GM19438 (cell line): ENCODE results near the gene R3HDM4.
"Not testable (repeated sequence)": the region's sequence is repeated elsewhere in the genome, so short reads cannot be mapped to it uniquely, and the experiment has no call there.

Experiments
- ATAC-seq: cut with Tn5 transposase; IDR thresholded peaks from one replicate; pipeline ENCODE4 v1.9.1; 2021; ENCODE audit warnings: low read depth; ENCODE audit not compliant: unreplicated experiment

Gene R3HDM4

DNA sequence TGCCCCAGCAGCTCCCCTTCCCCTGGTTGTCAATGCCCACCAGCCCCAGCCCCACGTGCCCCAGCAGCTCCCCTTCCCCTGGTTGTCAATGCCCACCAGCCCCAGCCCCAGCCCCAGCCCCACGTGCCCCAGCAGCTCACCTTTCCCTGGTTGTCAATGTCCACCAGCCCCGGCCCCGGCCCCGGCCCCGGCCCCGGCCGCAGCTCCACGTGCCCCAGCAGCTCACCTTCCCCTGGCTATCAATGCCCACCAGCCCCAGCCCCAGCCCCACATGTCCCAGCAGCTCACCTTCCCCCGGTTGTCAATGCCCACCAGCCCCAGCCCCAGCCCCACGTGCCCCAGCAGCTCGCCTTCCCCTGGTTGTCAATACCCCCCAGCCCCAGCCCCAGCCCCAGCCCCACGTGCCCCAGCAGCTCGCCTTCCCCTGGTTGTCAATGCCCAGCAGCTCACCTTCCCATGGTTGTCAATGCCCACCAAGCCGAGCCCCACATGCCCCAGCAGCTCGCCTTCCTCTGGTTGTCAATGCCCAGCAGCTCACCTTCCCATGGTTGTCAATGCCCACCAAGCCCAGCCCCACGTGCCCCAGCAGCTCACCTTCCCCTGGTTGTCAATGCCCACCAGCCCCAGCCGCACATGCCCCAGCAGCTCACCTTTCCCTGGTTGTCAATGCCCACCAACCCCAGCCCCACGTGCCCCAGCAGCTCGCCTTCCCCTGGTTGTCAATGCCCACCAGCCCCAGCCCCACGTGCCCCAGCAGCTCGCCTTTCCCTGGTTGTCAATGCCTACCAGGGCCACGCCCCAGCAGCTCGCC, 34.1 kb downstream of the R3HDM4 start:
- ATAC-seq = not testable (repeated sequence)

DNA sequence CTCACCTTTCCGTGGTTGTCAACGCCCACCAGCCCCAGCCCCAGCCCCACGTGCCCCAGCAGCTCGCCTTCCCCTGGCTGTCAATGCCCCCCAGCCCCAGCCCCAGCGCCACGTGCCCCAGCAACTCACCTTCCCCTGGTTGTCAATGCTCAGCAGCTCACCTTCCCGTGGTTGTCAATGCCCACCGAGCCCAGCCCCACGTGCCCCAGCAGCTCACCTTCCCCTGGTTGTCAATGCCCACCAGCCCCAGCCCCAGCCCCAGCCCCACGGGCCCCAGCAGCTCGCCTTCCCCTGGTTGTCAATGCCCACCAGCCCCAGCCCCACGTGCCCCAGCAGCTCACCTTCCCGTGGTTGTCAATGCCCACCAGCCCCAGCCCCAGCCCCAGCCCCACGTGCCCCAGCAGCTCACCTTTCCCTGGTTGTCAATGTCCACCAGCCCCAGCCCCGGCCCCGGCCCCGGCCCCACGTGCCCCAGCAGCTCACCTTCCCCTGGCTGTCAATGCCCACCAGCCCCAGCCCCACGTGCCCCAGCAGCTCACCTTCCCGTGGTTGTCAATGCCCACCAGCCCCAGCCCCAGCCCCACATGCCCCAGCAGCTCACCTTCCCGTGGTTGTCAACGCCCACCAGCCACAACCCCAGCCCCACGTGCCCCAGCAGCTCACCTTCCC, 34.9 kb downstream of the R3HDM4 start:
- ATAC-seq = not testable (repeated sequence)

DNA sequence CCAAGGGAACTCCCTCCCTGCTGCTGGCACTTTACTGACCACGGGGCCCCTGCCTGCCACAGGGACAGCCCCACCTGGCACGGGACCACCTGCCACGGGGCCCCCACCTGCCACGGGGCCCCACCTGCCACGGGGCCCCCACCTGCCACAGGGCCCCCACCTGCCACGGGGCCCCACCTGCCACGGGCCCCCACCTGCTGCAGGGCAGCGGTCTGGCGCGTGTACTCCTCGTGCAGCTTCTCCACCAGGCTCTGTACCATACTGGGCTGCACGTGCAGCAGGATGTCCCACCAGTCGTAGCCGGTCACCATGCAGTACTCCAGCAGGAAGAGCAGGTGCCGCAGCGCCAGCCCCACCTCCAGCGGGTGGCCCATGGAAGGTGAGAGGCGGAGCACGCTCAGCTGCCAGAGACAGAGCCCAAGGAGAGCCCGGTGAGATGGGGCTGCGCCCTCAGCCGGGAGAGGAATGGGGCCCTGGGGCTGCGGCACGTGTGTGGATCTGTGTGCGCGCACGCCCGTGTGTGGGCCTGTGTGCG, 36.2 kb downstream of the R3HDM4 start:
- ATAC-seq = no peak

DNA sequence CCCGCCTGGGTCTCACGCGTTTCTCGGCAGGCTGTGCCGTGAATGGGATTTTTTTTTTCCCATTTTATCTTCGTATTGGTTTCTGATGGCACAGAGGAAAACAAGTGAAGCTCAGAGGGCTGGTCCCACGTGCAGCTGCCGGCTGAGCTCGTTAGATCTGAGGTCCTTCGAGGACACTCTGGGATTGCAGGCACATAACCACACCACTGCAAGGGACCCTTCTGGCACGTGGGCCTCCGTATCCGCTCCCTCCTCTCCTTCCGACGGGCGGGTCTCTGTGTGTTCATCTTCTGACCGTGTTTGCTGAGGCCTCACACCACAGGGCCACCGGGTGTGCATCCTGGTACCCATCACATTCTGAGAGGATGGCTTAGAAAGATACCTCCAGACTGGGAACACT, 36.9 kb downstream of the R3HDM4 start:
- ATAC-seq = no peak

DNA sequence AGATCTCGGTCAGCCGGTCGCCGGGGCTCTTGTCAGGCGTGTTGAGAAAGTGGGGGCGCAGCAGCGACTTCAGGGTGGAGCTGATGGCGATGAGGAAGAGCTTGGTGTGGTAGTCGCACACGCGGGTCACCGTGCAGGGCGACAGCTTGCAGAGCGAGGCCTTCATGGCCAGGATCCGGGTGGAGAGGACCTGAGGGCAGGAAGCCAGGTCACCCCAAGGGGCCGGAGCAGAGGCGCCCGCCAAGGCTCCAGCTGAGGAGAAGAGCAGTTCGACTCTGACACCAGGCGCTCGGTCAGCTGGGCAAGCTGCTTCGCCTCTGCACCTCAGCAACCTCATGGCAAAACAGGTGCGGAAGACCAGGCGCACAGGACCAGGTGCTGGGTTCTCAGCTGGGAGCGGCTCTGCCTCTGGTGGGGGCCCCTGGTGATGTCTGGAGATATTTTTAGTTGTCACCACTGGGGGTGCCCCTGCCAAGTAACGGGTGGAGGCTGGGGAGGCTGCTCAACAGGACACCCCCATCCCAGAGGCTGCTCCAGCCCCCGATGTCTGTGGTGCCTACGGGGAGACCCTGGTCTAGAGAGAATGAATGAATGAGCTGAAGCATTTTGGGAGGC, 37.6 kb downstream of the R3HDM4 start:
- ATAC-seq = no peak

DNA sequence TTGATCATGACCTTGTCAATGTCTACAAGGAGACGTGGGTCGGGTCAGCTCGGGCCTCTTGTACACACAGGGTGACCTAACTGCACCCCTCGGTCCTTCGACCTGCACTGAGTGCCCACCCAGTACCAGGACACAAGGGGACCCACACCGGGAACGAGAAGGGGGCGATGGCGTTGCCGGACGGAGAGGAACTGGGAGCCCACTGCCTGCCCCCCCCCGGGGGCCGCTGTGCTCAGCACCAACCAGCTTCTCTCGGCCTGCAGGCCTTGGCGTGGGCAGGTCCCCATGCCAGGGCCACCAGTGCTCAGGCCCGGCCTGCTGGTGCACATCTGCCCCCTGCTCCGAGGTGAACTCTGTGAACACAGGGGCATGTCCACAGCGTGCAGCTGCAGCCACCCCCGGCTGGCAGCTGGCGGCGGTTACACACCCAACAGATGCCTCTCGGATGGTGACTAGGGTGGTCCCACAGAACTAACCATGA, 39.4 kb downstream of the R3HDM4 start:
- no peak for ATAC-seq

DNA sequence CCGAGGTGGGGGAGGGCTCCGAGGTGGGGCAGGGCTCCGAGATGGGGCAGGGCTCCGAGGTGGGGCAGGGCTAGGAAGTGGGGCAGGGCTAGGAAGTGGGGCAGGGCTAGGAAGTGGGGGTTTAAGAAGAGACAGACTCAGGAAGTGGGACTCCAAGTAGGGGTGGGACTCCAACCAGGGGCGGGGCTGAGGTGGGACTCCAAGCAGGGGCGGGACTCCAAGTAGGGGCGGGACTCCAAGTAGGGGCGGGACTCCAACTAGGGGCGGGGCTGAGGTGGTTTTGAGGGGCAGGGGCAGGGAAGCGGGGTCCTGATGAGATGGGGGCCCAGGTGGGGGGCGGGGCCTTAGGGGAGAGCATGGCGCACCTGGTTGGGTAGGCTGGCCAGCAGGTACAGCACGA, 39.9 kb downstream of the R3HDM4 start:
- ATAC-seq = no peak

DNA sequence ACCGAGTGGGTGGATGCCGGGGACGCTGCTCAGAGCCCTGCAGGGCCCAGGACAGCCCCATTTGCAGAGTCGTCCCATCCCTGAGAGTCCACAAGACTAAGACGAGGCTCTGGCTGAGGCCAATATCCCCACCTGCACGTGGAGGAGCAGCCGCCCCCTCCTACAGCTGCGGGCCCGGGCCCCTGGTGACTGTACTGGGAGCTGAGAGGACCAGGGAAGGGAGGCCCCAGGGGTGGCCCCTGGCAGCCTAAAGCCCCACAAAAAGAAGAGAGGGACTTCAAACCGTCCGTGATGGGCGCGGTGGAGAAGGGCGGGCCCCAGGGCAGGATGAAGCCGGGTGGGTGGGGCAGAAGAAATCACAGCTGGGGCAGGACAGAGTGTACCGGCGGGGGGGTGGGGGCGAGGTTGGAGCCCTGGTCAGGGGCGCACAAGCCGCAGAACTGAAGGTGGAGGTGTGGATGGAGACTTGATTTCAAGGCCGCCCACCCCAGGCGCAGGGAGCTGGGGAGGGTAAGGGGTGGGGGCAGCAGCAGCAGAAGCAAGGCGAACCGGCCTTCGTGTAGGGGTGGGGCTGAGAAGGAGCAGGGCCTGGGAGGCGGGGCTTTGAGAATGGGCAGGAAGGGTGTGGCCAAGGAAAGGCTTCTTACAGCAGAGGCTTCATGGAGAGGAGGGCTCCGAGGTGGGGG, 40.6 kb downstream of the R3HDM4 start:
- ATAC-seq = no peak

DNA sequence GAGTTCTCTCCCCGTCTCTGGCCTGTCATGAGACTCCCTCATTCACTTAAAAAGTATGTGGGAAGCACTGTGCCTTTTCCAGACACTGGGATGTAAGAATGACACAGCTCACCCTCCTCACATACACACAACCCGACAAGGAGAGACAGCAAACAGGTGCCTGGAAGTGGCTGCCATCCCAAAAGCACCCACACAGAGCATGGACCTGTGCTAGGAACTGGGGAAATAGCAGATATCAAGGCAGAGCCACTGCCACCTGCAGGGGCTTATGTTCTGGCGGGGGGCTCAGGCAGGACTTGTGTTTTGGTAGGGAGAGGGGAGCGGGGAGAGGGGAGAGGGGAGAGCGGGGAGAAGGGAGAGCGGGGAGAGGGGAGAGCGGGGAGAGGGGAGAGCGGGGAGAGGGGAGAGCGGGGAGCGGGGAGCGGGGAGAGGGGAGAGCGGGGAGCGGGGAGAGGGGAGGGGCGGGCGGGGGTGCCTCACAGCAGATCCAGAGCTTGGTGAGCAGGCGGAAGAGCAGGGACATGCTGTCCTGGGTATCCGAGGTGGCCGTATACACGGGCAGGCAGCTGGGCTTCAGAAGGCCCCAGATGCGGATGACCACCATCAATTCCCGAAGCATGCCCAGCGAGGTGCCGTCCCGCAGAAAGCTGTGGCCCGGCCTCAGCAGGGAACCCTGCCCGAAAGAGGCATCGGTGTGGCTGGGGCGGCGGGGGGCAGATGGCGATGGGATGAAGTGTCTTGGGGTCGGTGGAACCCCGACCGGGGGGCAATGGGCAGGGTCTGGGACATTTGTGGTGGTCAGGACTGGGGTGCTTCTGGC, 41.4 kb downstream of the R3HDM4 start:
- no peak for ATAC-seq

DNA sequence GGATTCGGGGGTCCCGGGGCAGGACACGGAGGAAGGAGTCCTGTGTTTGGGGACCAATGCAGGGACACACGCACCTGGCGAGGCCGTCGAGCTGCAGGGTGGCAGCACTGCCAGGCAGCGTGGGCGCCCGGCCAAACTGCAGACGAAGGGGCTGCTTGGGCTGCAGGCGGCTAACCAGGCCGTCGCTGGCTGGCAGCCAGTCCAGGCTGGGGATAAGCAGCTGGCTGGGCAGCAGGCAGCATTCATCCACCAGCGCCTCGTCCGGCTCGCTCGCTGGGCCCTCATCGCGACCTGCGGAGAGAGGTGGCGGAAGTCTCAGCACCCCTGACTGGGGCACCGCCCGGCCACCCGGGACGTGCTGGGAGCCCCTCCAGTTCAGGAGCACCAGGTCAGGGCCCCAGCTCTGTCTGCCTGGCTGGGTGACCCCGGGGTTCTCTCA, 42.0 kb downstream of the R3HDM4 start:
- ATAC-seq = no peak

DNA sequence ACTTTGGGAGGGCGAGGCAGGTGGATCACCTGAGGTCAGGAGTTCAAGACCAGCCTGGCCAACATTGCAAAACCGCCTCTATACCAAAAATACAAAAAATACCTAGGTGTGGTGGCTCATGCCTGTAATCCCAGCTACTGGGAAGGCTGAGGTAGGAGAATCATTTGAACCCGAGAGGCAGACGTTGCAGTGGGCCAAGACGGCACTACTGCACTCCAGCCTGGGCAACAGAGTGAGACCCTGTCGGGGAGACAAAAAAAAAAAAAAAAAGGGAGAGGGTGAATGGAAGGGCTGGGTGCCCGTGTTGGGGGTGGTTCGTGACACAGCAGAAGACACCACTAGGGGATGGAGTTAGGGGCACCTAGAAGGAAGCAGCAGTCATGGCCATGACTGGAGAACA, 42.7 kb downstream of the R3HDM4 start:
- no peak for ATAC-seq

DNA sequence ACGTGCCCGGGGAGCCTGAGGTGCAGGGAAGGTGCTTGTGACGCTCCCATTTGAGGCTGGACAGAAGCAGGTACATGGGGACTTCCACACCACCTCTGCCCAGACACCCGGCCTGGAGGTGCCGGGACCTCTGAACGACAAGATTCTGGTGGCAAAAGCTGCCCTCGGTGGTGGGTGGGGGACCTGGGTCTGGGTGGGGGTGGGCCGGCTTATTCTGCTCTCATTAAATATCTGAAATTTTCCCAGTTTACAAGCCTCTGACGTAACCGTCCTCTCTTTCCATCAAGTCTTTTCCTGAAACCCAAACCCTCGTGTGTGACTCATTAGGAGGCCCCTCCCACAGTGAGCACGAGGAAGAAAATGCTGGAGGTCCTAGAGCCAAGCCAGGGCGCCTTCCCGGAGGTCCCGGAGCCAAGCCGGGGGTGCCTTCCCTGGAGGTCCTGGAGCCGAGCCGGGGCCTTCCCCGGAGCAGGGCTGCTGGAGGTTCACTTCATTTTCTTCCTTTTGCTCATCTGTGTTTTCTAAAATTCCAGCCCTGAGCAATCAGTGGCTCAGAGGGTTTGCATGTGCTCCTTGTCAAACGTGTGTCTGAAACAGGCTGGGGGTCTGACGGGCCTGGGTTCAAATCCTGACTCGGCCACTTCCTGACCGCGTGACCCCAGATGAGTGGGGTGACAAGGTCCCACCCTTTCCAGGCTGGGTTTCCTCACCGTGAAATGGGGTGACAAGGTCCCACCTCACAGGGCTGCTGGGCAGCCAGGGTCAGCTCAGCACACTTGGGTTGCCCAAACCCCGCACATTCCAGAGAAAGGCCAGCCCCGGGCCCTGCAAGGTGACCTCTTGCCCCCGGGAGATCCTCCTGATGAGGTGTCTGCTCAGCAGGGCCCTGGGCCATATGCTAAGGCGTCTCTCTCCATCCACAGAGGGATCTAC, 43.5 kb downstream of the R3HDM4 start:
- no peak for ATAC-seq

DNA sequence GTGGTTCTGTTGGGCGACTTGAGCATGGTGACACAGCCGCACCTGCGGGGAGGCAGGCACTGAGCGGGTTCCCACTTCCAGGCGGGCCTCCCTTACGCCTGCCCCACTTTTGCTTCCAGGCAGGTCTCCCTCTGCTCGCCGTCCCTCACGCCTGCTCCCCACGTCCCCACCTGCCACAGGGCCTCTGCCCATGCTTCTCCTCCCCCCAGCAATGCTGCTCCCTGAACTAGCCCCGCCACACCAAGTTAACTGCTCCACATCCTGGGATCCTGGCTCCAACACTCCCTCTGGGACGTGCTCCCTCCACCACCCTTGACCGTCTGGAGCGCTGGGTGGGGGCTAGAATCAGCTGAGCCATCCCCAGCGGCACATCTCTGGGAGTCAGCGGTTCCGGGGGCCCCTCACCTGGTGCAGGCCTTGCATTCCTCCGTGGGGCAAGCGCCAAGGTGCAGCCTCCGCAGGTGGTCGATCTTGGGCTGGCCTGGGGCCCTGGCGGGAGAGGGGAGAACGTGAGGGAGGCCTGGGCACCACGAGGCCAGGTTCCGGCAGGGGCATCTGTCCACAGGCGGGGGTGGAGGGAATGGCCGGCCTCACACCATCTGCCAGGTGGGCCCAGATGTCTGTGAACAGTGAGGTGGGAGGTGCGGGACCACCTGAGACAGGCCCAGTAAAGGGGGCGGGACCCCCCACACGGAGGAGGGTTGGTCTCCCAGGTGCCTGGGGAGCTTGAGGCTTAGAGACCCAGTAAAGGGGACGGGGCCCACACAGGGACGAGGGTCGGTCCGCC, 44.4 kb downstream of the R3HDM4 start:
- no peak for ATAC-seq

DNA sequence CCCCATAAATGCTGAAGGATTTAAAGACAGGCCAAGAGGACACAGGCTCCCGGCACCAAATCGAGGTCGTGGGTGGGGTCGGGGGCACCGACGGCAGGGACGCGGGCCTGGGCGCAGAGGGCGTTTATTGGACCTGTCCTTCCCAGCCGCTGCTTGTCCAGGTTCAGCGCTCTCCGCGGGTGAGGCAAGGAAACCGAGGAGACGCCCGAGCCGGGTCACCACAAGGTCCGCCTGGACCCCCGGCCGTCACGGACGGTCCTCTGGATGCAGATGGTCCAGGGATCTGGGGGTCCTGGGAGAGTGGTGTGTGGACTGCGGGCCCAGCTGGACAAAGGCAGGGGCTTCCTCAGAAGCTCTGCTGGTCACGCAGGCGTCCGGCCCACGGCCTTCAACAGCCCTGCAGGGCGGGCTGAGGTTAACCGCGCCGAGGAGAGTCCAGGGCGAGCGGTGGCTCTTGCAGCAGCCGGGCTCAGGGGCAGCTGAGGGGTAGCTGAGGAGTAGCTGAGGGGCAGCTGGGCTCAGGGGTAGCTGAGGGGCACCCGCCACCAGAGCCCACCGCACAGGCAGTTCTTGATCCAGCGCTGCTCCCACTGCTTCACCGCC, 45.1 kb downstream of the R3HDM4 start:
- ATAC-seq = no peak

DNA sequence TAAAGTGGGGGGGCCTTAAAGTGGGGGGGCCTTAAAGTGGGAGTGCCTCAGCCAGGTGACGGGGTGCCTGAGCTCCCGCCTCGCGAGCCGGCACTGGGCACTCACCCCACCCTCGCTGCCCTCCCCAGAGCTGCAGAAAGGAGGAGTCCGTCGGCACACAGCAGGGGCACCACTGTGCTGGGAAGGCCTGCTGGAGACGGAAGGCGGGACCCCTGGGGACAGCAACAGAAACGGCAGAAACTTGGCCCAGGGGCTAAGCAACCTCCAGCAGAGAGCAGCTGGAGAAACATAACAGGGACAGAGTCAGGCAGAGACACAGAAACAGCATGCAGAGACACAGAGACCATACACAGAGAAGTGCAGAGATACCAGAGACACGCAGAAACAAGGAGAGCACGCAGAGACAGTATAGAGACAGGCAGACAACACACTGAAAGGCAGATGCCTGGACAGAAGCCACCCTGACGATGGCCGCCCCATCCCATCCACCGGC, 45.7 kb downstream of the R3HDM4 start:
- no peak for ATAC-seq

DNA sequence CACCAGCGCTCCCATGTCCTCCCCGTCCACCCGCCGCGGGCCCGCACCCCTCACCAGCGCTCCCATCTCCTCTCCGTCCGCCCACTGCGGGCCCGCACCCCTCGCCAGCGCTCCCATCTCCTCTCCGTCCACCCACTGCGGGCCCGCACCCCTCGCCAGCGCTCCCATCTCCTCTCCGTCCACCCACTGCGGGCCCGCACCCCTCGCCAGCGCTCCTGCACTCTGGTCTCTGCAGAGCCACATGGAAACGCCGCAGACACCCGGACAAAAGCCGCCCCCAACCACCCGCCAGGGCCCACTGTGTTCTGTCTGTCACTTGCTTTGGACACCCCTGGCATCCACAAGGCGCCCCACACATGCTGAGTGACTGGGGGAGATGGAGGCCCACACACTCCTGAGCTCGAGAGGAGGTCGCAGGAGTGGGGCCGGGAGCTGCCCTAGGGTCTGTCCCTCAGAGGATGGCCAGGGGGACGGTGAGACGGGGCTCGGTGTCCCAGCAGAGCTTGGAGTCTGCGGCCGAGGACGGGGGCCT, 46.2 kb downstream of the R3HDM4 start:
- no peak for ATAC-seq

DNA sequence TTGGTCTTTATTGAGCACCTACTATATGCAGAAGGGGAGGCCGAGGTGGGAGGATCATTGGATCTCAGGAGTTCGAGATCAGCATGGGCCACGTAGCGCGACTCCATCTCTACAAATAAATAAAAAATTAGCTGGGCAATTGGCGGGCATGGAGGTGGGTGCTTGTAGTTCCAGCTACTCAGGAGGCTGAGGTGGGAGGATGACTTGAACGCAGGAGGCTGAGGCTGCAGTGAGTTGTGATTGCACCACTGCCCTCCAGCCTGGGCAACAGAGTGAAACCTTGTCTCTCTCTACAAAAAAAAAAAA, 49.8 kb downstream of the R3HDM4 start:
- no peak for ATAC-seq
